Esophagus squamous epithelium (tissue), 4 donors: ENCODE measurements around the gene ELMO1.

Experiments
- POLR2A ChIP-seq, 4 donors: fragments of 450-650 bp; IDR thresholded peaks; one replicate each; pipeline ENCODE4 v1.6.1; 2017; ENCODE audit warnings: antibody characterized with exemption in 4 of 4, mild to moderate bottlenecking in 4 of 4, moderate library complexity in 3 of 4
- TF ChIP-seq, protein P1 (sequence below), 6 experiments: fragments of 450-650 bp in 4 of 6; fragments of 200-600 bp in 2 of 6; sonication (generic) in 2 of 6; IDR thresholded peaks; one replicate each; pipeline ENCODE4 v1.5.1; 2016 to 2019; ENCODE audit warnings: antibody characterized with exemption in 6 of 6, mild to moderate bottlenecking in 4 of 6, moderate library complexity in 4 of 6

DNA sequence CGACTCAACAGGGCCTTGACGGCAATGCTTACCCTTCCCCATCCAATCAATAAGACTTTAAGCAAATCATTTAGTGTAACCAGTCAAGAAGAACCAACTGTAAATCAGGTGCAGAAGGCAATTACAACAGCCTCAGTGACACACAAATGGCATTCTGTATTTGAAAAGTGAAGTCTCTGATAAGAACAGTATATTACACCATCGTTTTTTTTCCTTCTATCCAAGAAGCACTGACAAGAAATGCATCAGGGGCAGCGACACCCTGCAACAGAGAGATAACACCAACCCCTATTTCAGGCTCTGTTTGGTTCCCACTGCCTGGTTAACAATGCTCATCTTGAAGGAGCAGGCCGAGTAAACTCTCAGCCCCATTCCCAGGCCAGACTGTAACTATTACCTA lies 520.4 kb downstream of the ELMO1 start:
- TF ChIP-seq, protein P1, sequence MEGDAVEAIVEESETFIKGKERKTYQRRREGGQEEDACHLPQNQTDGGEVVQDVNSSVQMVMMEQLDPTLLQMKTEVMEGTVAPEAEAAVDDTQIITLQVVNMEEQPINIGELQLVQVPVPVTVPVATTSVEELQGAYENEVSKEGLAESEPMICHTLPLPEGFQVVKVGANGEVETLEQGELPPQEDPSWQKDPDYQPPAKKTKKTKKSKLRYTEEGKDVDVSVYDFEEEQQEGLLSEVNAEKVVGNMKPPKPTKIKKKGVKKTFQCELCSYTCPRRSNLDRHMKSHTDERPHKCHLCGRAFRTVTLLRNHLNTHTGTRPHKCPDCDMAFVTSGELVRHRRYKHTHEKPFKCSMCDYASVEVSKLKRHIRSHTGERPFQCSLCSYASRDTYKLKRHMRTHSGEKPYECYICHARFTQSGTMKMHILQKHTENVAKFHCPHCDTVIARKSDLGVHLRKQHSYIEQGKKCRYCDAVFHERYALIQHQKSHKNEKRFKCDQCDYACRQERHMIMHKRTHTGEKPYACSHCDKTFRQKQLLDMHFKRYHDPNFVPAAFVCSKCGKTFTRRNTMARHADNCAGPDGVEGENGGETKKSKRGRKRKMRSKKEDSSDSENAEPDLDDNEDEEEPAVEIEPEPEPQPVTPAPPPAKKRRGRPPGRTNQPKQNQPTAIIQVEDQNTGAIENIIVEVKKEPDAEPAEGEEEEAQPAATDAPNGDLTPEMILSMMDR (IDR thresholded peaks at IDR 0.05), result no peak
- no peak for TF ChIP-seq POLR2A (IDR thresholded peaks at IDR 0.05)
